GM12864 (cell line): Measurements from ENCODE around the gene NDRG3.

Source experiments
- DNase-seq: peaks from one replicate; pipeline ENCODE4 v3.0.0-alpha.2; 2011; ENCODE audit warnings: low read depth
- H3K4me3 ChIP-seq: 2 replicates; pipeline ENCODE4 v1.5.1; 2011; ENCODE audit warnings: mild to moderate bottlenecking, low read depth, low read length, control low read depth
- TF ChIP-seq, protein P1 (sequence below): IDR thresholded peaks from 2 replicates; pipeline ENCODE4 v1.5.1; 2011; ENCODE audit warnings: low read depth, mild to moderate bottlenecking, moderate library complexity, low read length, control low read depth, inconsistent platforms; ENCODE audit errors: missing control alignments

Gene NDRG3

DNA sequence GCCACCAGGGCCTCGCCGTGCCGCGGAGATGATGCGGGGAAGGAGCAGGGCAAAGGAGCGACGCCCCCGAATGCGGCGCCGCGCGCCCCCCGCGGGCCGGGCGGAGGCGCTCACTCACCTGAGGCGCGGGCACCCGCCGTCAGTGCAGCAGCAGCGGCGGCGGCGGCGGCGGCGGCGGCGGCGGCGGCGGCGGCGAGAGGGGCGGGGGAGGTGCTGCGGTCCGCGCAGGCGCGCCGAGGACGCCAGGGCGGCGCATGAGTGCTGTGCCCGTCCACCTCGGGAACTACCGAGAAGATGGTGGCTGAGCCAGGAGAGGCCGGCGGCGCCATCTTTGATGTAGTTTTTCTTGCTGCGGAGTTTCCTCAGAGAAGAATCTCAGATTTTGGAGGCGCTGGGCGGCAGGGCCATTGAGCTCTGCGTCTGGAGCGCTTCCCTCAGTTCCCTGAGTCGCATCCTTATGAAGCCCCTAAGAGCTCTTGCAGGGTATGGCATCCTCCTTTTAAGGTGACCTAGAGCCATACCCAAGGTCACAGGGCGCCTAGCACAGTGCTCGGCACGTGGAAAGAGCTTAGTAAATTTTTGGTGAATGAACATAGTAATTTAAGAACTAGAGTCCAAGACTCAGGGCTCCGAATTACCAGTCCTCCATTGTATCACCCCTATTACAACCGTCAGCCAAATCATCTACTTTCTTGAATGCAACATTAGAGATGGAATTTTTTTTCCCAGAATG lies at the start of gene NDRG3:
Gene NDRG3 (minus strand): TSS at position 164 of the 733 bp plus-strand sequence. CDS start 24,355 bp downstream, outside the sequence.
- peak within 1 kb of the TSS; percentile 82 for H3K4me3 ChIP-seq
- TF ChIP-seq, protein P1, sequence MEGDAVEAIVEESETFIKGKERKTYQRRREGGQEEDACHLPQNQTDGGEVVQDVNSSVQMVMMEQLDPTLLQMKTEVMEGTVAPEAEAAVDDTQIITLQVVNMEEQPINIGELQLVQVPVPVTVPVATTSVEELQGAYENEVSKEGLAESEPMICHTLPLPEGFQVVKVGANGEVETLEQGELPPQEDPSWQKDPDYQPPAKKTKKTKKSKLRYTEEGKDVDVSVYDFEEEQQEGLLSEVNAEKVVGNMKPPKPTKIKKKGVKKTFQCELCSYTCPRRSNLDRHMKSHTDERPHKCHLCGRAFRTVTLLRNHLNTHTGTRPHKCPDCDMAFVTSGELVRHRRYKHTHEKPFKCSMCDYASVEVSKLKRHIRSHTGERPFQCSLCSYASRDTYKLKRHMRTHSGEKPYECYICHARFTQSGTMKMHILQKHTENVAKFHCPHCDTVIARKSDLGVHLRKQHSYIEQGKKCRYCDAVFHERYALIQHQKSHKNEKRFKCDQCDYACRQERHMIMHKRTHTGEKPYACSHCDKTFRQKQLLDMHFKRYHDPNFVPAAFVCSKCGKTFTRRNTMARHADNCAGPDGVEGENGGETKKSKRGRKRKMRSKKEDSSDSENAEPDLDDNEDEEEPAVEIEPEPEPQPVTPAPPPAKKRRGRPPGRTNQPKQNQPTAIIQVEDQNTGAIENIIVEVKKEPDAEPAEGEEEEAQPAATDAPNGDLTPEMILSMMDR = peak; percentile 16
- peak; percentile 81 for DNase-seq

DNA sequence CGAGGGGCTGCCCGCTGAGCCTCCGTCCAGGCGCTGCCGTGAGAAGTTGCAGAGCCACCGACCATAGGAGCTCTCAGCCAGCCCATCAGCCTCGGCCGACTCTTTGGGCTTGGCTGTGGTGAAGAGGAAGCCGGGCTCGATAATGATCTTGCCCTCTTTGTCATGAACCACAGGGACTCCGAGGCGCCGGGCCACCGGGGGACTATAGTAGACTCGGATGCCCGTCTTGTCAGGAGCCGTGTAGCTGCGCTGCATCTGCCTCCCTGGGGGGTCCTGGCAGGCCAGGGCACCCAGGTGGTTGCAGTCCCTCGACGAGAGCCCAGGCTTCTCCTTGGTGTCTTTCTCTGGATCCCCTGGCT lies 48.2 kb upstream of the NDRG3 start:
- no peak for DNase-seq
- TF ChIP-seq, protein P1 = no peak
- no peak overlapping the region for H3K4me3 ChIP-seq

DNA sequence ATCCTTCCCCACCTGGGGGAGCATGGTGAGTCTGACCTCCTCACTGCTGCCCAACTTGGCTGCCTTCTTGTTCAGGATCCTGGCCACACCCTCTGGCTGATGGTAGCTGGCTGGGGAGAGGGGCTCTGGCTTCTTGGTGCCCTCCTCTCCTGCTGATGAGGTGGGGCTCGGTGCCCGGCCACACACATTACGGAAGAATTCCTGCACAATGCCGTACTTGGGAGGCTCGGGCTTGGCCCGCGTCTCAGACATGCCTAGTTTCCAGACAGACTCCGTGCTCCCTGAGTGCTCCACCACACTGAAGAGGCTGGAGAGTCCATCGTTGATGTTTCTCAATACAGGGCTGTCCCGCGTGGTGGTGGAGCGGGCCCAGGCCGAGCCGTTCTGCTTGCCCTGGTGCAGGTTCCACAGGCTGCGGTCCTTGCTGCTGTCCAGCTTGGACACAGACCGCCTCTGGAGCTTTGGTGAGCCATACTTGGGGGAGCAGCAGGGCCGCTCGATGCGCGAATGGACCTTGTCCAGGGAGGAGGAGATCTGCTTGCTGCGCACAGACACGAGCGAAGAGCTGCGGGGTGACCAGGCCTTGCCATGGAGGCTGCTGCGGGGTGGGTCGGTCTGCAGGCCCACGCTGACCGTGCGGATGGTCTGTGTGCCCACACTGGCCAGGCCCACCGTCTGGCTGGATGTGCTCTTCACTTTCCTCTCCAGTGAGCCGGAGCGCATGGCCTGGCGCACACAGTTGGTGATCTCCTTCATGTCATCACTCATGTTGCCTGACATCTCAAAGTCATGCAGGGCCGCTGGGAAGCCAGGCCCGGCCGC lies 47.6 kb upstream of the NDRG3 start:
- H3K4me3 ChIP-seq = no peak overlapping the region
- no peak for DNase-seq
- TF ChIP-seq, protein P1 = no peak

DNA sequence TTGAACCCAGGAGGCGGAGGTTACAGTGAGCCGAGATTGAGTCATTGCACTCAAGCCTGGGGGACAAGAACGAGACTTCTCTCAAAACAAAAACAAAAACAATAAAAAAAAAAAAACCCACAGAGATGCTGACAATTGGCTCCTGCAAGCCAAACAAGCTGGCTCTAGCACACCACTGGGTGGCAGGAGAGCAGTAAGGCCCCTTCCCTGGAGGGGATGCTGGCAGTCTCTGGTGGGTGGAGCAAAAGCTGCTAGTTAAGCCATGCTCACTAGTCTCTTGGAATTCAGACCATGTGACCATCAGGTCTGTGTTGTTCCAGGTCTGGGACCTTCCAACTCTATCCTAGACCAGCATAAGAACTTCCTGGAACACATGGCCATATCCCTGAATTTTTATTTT lies 46.5 kb upstream of the NDRG3 start:
- no peak for DNase-seq
- TF ChIP-seq, protein P1 = peak; percentile 44
- no peak overlapping the region for H3K4me3 ChIP-seq

DNA sequence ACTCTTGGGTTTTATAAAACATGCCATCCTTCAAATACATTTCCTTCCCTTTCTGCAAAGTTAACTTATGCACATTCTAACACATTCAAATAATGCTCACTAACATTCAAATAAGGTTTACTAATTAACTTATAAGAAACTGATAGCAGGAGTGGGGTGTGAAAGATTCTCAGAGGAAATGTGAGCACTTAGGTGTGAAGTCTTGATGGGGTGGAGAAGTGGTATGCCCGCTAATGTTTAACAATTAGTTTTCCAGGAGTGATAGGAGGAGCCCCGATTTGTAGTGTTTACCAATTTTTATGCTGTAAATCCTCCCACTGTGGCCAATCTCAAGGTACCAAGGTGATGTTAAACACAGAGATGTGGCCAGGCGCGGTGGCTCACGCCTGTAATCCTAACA lies 46.0 kb upstream of the NDRG3 start:
- H3K4me3 ChIP-seq = no peak overlapping the region
- DNase-seq = no peak
- TF ChIP-seq, protein P1 = no peak

DNA sequence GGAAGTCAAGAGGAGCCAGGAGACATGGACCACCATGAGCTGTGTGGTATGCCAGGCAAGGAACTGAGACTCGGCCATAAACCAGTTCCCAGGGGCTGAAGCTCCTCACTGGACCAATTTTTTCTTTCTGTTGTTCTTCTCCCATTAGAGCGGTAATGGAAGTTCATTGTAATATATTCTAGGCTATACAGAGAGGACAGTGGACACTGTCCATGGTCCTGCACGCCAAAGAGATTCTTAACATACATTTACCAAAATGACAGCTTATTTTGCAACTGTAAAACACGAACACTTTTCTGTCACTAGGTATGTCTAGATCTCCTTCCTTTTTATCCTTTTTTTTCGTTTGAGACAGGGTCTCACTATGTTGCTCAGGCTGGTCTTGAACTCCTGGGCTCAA lies 40.8 kb upstream of the NDRG3 start:
- no peak overlapping the region for H3K4me3 ChIP-seq
- TF ChIP-seq, protein P1 = no peak
- DNase-seq = no peak
